Activated CD8-positive, alpha-beta T cell treated with anti-CD3 and anti-CD28 coated beads, Interleukin-2, amount 10 ng/mL, durations not matched to agents 7 days and 5 days (primary cell): Measurements from ENCODE around the gene CD40. TPM values are rescaled to one million over a fixed set of nuclear protein-coding genes. Genes with fewer than 3 reads are reported as not detected.
"Not testable (repeated sequence)": the region's sequence is repeated elsewhere in the genome, so short reads cannot be mapped to it uniquely, and the experiment has no call there.

Experiments
- ATAC-seq: fragments of 150-1000 bp; cut with Tn5 transposase; one replicate; pipeline ENCODE4 v1.10.0; 2021; ENCODE audit warnings: moderate library complexity
- CTCF ChIA-PET: fragments of 350-600 bp; sonication (Branson Sonifier 250); formaldehyde crosslinking; loops from one replicate; lab custom pipeline; 2021; ENCODE audit warnings: antibody characterized with exemption; lab: Charles Lee
- POLR2A ChIA-PET: fragments of 350-600 bp; sonication (Branson Sonifier 250); formaldehyde crosslinking; loops from one replicate; lab custom pipeline; 2021; ENCODE audit warnings: antibody characterized with exemption; lab: Charles Lee
- DNase-seq: peaks from one replicate; pipeline ENCODE4 v3.0.0-alpha.2; 2020
- H3K27ac Mint-ChIP-seq: one replicate; pipeline ENCODE4 v1.8.0; 2021; ENCODE audit warnings: mild to moderate bottlenecking, mixed read lengths
- H3K27me3 Mint-ChIP-seq: one replicate; pipeline ENCODE4 v1.8.0; 2021; ENCODE audit warnings: low read depth, mixed read lengths
- H3K36me3 Mint-ChIP-seq: one replicate; pipeline ENCODE4 v1.8.0; 2021; ENCODE audit warnings: low read depth, mixed read lengths
- H3K4me1 Mint-ChIP-seq: one replicate; pipeline ENCODE4 v1.8.0; 2021; ENCODE audit warnings: low read depth, mixed read lengths
- H3K4me3 Mint-ChIP-seq: one replicate; pipeline ENCODE4 v1.8.0; 2021; ENCODE audit warnings: mild to moderate bottlenecking, mixed read lengths
- H3K9me3 Mint-ChIP-seq: one replicate; pipeline ENCODE4 v1.8.0; 2022; ENCODE audit warnings: mixed read lengths; ENCODE audit not compliant: insufficient read depth
- total RNA-seq, 2 experiments: library from RNA; stranded (reverse); gene quantifications; one replicate each; pipeline ENCODE4 v1.2.3, GENCODE V29; 2021

Gene CD40
- total RNA-seq, 2 experiments from 2014 or later: 0.94 to 1.0 TPM

- Mint-ChIP-seq H3K36me3 (no peaks in the 10 kb centered on the region), H3K27me3 (peaks cover 37% of the 10 kb centered on the region)
These were observed 18.4 kb upstream of the CD40 start for GRCh38 chr20:46099491-46100287.

GRCh38 chr20:46100444-46100843 is 17.7 kb upstream of the CD40 start:
- H3K4me1 Mint-ChIP-seq, DNase-seq, POLR2A ChIA-PET, CTCF ChIA-PET, H3K4me3 Mint-ChIP-seq, ATAC-seq, H3K27ac Mint-ChIP-seq, H3K36me3 Mint-ChIP-seq, H3K9me3 Mint-ChIP-seq: not testable (repeated sequence)
- H3K27me3 Mint-ChIP-seq: peaks cover 39% of the 10 kb centered on the region

More at GRCh38 chr20:46099491-46100287, 18.4 kb upstream of the CD40 start:
- no peak overlapping the region for H3K27ac Mint-ChIP-seq
- ChIA-PET CTCF (no interaction called here), POLR2A (no interaction called here)
- H3K9me3 Mint-ChIP-seq: no peaks in the 10 kb centered on the region
- H3K4me3 Mint-ChIP-seq: no peak overlapping the region
- H3K4me1 Mint-ChIP-seq: no peaks in the 10 kb centered on the region
- ATAC-seq (peak; percentile 27), DNase-seq (no peak)

DNA sequence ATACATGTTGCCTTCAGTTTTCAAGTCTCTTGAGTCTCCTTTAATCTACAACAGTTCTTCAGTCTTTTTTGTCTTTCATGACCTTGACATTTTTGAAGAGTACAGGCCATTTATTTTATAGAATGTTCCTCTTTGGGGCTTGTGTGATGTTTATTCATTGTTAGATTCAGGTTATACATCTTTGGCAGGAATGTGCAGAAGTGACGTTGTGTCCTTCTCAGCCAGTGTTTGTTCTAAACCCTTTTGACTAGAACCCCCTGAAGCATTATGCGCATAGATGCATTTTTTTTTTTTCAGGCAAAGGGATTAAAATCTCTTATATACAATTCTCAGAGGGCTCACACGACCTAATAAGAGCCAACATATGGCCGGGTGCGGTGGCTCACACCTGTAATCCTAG is 17.1 kb upstream of the CD40 start:
- Mint-ChIP-seq H3K9me3 (no peaks in the 10 kb centered on the region), H3K27ac (no peak overlapping the region), H3K27me3 (peaks cover 39% of the 10 kb centered on the region), H3K4me1 (no peaks in the 10 kb centered on the region), H3K4me3 (no peak overlapping the region), H3K36me3 (no peaks in the 10 kb centered on the region)
- no peak for ATAC-seq
- ChIA-PET CTCF (no interaction called here), POLR2A (no interaction called here)
- no peak for DNase-seq

DNA sequence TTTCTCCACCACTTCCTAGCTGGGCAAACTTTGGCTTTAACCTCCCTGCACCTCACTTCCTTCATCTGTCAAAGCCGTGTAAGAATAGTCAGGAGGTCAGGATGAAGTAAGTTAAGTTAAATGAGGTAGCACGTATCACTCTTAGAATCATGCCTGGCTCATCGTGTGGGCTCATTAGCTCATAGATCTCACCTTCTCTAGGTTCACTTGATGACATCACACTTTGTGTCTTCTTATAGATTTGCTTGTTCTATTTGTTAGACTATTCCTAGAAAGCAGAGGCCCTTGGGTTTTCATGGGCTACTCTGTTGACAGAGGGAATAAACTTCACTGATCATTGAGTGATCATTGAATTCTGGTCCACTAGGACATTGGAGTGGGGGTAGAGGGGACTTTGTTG is 16.2 kb upstream of the CD40 start:
- peaks cover 39% of the 10 kb centered on the region for H3K27me3 Mint-ChIP-seq
- CTCF ChIA-PET: interaction anchor here (1.0 kb wide), 1 partner anchor 14 kb away, joined by 3 read pairs; no protein-coding TSS in a partner anchor

GRCh38 chr20:46102940-46103339 is 15.2 kb upstream of the CD40 start:
- H3K4me1 Mint-ChIP-seq: no peaks in the 10 kb centered on the region
- ChIA-PET CTCF (no interaction called here), POLR2A (no interaction called here)
- DNase-seq (no peak), ATAC-seq (no peak)
- no peaks in the 10 kb centered on the region for H3K9me3 Mint-ChIP-seq
- H3K4me3 Mint-ChIP-seq: no peak overlapping the region
- H3K27ac Mint-ChIP-seq: no peak overlapping the region
- H3K36me3 Mint-ChIP-seq: no peaks in the 10 kb centered on the region
- peaks cover 47% of the 10 kb centered on the region for H3K27me3 Mint-ChIP-seq

More for the DNA sequence above, 16.2 kb upstream of the CD40 start:
- ATAC-seq (no peak), DNase-seq (no peak)
- no peaks in the 10 kb centered on the region for H3K9me3 Mint-ChIP-seq
- no peaks in the 10 kb centered on the region for H3K36me3 Mint-ChIP-seq
- no peaks in the 10 kb centered on the region for H3K4me1 Mint-ChIP-seq
- H3K27ac Mint-ChIP-seq: no peak overlapping the region
- no peak overlapping the region for H3K4me3 Mint-ChIP-seq
- POLR2A ChIA-PET: no interaction called here

- Mint-ChIP-seq H3K27ac (no peak overlapping the region), H3K4me1 (no peaks in the 10 kb centered on the region), H3K4me3 (no peak overlapping the region), H3K36me3 (no peaks in the 10 kb centered on the region), H3K27me3 (peaks cover 47% of the 10 kb centered on the region), H3K9me3 (no peaks in the 10 kb centered on the region)
- ATAC-seq (no peak), DNase-seq (no peak)
- CTCF ChIA-PET: interaction anchor here (1.0 to 1.5 kb wide), 2 partner anchors 16 to 244 kb away, joined by 3 to 4 read pairs; no protein-coding TSS in a partner anchor
- POLR2A ChIA-PET: no interaction called here
These were observed 13.9 kb upstream of the CD40 start for GRCh38 chr20:46104262-46104661.

- peaks cover 47% of the 10 kb centered on the region for H3K27me3 Mint-ChIP-seq
- ChIA-PET POLR2A (no interaction called here), CTCF (interaction anchor here (1.3 to 1.7 kb wide), 2 partner anchors 26 to 68 kb away, joined by 3 read pairs; no protein-coding TSS in a partner anchor)
- H3K36me3 Mint-ChIP-seq: no peaks in the 10 kb centered on the region
- DNase-seq: no peak
- H3K9me3 Mint-ChIP-seq: no peaks in the 10 kb centered on the region
- ATAC-seq: no peak
- no peak overlapping the region for H3K27ac Mint-ChIP-seq
- H3K4me1 Mint-ChIP-seq: peaks cover 9% of the 10 kb centered on the region
- H3K4me3 Mint-ChIP-seq: no peak overlapping the region
These were observed 11.1 kb upstream of the CD40 start for GRCh38 chr20:46107061-46107460.

DNA sequence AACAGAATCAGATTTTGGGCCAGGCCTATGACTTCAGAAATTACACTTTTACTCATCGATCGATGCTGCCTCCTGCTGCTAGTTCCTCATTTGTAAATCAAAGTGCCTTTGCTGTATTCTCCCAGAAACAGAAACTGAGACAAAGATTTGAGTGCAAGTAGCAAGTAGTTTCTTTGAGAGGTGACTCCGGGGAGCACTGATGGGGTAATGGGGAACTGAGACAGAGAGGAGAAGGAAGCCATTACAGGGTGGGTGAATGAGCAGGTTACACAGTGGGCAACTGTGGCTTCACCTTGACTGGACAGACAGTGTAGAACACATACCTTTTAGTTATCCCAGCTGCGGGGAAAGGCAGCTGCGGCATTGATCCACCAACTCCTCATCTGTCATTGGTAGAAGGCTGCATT is 9.7 kb upstream of the CD40 start:
- peaks cover 41% of the 10 kb centered on the region for H3K27me3 Mint-ChIP-seq
- H3K4me1 Mint-ChIP-seq: peaks cover 9% of the 10 kb centered on the region
- DNase-seq (no peak), ATAC-seq (no peak)
- ChIA-PET POLR2A (no interaction called here), CTCF (interaction anchor here (1.3 kb wide), 1 partner anchor 67 kb away, joined by 3 read pairs; no protein-coding TSS in a partner anchor)
- no peak overlapping the region for H3K27ac Mint-ChIP-seq
- no peaks in the 10 kb centered on the region for H3K9me3 Mint-ChIP-seq
- H3K4me3 Mint-ChIP-seq: no peak overlapping the region
- no peaks in the 10 kb centered on the region for H3K36me3 Mint-ChIP-seq

DNA sequence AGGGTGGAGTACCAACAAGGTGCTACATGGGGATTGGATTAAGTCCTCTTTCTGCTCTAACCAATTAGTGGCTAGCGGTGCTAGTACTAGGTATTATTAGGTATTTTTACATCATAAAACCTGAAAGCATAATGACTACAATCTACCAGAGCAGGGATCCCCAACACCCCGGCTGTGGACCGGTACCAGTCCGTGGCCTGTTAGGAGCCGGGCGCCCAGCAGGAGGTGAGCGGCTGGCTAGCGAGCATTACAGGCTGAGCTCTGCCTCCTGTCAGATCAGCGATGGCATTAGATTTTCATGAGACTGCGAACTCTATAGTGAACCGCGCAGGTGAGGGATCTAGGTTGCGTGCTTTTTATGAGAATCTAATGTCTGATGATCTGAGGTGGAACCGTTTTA is 9.1 kb upstream of the CD40 start:
- no peak overlapping the region for H3K4me3 Mint-ChIP-seq
- H3K36me3 Mint-ChIP-seq: no peaks in the 10 kb centered on the region
- ChIA-PET POLR2A (no interaction called here), CTCF (no interaction called here)
- peaks cover 9% of the 10 kb centered on the region for H3K4me1 Mint-ChIP-seq
- no peak for DNase-seq
- ATAC-seq: no peak
- peaks cover 44% of the 10 kb centered on the region for H3K27me3 Mint-ChIP-seq
- no peaks in the 10 kb centered on the region for H3K9me3 Mint-ChIP-seq
- no peak overlapping the region for H3K27ac Mint-ChIP-seq

GRCh38 chr20:46111028-46111835 is 6.9 kb upstream of the CD40 start:
- Mint-ChIP-seq H3K36me3 (no peaks in the 10 kb centered on the region), H3K27ac (no peak overlapping the region), H3K9me3 (no peaks in the 10 kb centered on the region), H3K4me1 (peaks cover 9% of the 10 kb centered on the region), H3K27me3 (peaks cover 49% of the 10 kb centered on the region), H3K4me3 (no peak overlapping the region)
- ATAC-seq (peak; percentile 42), DNase-seq (peak; percentile 34)
- POLR2A ChIA-PET: no interaction called here
- CTCF ChIA-PET: no interaction called here

GRCh38 chr20:46111836-46112212 is 6.3 kb upstream of the CD40 start:
- peaks cover 9% of the 10 kb centered on the region for H3K4me1 Mint-ChIP-seq
- no peaks in the 10 kb centered on the region for H3K36me3 Mint-ChIP-seq
- no peak for DNase-seq
- H3K4me3 Mint-ChIP-seq: no peak overlapping the region
- no peaks in the 10 kb centered on the region for H3K9me3 Mint-ChIP-seq
- peaks cover 49% of the 10 kb centered on the region for H3K27me3 Mint-ChIP-seq
- ChIA-PET POLR2A (no interaction called here), CTCF (no interaction called here)
- H3K27ac Mint-ChIP-seq: no peak overlapping the region
- no peak for ATAC-seq
